GM12892 (cell line): Measurements from ENCODE around the gene ZFYVE27.

Experiments
- POLR2A ChIP-seq: IDR thresholded peaks from 2 replicates; pipeline ENCODE4 v1.6.1; 2011; ENCODE audit warnings: low read depth, low read length, control low read depth
- POLR2AphosphoS5 ChIP-seq: IDR thresholded peaks from 2 replicates; pipeline ENCODE4 v1.6.1; 2011; ENCODE audit warnings: low read depth, low read length, control low read depth

DNA sequence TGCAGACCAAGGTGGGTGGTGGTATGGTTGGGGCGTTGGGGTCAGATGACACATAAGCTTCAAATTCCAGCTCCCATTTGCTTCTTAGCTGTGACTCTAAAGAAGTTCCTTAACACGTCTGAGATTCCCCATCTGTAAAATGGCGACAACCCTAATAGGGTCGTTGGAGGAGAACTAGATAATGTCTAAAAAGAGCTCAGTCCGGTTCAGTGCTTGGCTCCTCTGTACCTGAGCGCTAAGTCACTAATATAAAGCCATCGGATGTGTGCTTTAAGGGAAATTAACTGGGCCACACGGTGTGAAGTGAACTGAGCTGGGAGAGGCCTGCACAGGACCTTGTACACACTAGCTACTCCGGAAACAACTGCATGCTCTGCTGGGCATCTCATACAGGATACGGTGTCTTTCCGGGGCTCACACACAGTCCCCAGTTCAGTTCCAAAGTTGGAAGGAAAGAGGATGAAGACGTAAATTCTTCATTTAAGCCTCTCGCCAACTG lies 476 bp upstream of the ZFYVE27 start:
- TF ChIP-seq POLR2A (no peak), POLR2AphosphoS5 (no peak)
